Measurements from ENCODE around the gene ADGRG7.

The ADGRG7 gene

GRCh38 chr3:100702980-100703345 lies 93.6 kb downstream of the ADGRG7 start:
- no peak for DNase-seq

GRCh38 chr3:100703865-100704264 lies 94.5 kb downstream of the ADGRG7 start:
- no peak for DNase-seq

DNA sequence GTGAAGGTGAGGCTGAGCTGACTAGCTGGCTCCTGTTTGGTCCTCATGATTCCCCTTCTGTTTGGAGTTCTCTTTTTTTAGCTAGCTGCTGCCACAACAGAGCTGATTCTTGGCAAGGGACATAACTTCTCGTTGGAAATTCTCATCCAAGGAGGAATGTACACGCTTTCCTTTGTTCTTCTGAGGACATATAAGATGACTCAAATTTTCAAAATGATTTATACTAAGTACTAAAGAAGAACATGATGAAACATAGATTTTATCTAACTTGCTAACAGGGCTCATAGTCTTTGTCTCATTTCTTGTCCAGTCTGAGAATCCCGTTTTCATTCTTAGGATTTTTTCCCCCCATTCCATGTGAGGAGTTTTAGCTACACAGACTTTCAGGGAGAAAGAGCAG lies 97.0 kb downstream of the ADGRG7 start:
- DNase-seq: no peak

- DNase-seq: no peak
Measured at GRCh38 chr3:100708644-100708988, 99.2 kb downstream of the ADGRG7 start.

DNA sequence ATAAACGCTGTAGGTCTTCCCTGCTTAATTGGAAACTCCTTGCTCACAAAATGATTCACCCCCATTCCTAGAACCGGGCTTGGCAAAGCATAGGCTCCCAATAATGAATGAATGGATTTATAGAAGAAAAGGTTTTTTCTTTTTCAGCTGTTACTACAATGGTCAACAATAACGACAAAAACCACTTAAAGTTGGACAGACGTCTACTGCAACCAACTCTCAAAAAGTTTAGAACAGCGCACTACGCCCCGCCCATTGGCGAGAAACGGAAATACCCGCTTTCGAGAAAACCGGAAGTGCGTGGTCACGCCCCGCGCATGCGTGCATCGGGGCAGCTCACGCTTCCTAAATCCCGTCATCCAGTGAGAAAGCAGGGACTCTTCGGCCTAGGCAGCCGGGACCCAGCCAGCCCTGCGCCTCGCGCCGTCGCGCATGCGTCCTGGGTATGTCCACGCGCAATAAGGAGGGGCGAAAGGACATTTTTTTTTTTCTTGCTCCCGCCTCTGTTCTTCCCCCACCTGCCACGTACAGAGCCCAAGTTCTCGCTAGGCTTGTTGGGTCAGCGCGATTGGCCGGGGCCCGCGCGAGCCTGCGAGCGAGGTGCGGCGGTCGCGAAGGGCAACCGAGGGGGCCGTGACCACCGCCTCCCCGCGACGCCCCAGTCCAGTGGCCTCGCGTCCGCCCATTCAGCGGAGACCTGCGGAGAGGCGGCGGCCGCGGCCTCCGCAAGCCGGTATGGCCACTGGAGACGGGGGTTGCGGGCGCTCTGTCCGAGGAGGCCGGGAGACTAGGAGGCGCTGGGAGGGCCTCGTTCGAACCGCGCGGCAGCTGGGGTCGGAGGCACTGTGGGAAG lies 99.8 kb downstream of the ADGRG7 start, which contains the start of gene TFG:
Gene TFG, plus strand, starts transcription at position 506 of the 853 bp plus-strand sequence. CDS start 4,192 bp downstream, outside the sequence.
- peak; percentile 97 for DNase-seq

DNA sequence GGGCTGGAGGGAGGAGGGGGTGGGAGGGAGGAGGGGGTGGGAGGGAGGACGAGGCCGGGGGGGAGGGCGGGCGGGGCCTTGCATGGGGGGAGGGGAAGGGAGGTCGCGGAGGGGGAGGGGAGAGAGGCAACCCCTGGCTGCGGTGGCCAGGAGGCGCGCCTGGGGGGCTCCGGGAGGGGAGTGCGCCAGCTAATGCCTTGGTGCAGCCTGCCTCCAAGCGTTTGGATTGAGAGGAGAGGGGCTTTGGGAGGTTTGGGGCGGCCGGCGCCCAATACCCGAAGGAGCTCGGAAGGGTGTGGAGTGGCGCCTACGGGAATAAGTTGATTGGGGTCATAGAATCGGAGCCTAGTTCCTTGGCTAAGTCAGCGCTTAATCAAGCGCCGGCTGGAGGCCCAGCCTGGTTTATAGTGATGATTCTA lies 100.5 kb downstream of the ADGRG7 start:
- no peak for DNase-seq

DNA sequence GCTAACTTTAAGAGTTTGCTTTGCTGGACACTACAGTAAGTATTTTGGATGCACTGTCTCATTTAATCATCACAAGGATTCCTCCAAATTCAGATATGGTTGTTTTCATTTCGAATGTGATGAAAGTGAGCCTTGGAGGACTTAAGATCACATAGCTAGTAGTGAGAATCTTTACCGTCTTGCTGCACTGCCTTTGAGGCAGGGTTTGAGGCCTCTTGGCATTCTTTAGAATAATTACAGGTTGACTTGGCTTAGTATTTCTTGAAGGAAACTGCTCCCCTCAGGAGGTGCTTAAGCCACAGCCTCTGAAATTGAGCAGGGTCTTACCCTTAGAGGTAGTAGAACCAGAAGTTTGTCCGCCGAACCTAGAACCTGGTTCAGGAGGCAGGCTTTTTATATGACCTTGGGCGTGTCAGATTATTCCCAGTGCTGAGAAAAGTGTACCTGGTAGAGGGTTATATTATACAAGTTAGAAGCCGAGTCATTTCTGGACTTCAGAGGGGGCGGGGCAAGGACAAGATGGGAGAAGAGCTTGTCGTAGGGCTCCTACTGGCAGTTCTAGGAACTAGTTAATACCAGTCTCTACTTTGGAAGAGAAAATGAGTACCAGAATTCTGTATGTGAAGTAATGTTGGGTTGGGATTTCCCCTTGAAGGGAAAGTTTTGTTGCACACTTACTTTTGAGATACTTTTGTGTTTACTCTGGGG lies 101.0 kb downstream of the ADGRG7 start:
- no peak for DNase-seq

- no peak for DNase-seq
Measured at GRCh38 chr3:100715176-100715575, 105.8 kb downstream of the ADGRG7 start.

DNA sequence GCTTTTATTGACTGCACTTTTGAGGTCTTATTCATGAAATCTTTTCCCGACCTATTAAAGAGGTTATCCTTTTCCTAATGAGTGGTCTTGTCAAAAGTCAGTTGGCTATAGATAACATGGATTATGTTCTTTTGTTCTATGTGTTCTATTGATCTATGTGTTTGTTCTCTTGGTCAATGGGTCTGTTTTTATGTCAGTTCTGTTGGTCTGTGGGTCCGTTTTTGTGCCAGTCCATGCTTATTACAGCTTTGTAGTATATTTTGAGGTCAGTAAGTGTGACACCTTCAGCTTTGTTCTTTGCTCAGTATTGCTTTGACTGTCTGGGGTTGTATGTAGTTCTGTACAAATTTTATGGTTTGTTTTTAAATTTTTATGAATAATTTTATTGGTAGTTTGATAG lies 107.7 kb downstream of the ADGRG7 start:
- no peak for DNase-seq

GRCh38 chr3:100717637-100718487 lies 108.5 kb downstream of the ADGRG7 start:
- DNase-seq: no peak

DNA sequence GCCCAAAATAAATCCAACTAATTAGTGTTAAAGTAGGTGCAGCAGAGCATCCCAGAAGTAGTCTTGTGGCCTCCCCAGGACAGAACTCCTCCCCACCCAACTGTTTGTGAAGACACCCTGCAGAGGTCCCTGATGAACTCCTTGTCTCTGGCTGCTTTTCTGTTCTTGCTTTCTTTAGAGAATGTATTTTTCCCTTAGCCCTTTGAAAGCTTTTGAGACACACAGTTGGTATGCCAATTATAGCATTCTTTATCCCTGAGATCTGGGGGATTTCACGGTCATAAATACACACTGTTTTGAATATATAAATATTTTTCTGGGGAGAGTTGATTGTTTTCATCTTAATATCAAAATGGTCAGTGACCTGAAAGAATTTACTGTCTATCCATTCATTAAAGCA lies 109.7 kb downstream of the ADGRG7 start:
- no peak for DNase-seq

DNA sequence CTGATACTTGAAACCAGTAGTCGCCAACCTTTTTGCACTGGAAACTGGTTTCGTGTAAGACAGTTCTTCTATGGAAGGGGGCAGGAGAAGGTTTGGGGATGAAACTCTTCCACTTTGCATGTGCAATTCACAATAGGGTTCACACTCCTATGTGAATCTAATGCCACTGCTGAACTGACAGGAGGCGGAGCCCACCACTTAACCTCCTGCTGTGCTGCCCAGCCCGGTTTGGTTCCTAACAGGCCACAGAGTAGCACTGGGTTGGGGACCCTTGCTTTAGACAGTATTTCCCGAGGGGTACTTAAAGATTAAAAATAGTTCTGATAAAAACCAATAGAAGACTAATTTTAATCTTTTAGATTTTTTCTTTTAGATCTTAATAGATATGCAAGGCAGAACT lies 111.0 kb downstream of the ADGRG7 start:
- no peak for DNase-seq

GRCh38 chr3:100725935-100726513 lies 116.6 kb downstream of the ADGRG7 start:
- DNase-seq: no peak

DNA sequence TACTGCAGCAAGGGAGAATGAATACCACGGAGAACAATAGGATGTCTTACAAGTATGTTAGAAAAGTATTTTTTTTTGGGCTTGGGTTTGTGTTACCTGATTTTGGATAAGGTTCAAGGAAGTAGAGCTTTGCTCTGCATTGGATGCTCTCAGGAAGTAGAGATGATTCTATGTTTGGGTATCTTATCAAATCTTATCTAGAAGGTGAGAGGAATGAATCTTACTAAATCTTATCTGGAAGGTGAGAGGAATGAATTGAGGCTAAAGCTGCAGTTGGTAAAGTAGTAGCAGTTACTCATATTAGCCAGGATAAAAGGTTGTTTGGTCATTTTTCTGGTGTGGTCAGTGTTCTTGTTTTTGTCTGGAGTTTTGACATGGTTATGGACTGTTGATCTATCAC lies 117.3 kb downstream of the ADGRG7 start:
- no peak for DNase-seq

DNA sequence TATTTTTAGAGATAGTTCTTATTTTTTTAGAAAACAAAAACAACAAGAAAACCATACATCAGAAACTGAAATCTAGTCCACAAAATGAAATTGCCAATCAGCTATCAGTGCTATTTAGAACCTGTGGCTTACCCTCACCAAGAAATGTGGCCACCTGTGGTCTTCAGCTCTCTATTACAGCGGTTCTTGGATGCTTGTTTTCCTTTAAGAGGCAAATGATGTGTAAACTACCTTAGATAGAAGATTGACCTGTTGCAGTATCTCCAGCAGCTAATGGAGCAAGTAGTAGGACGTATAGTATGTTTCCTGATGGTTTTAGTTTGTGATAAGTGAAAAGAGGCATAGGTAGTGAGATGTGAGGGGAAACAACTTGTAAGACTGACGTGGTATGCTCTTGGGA lies 121.1 kb downstream of the ADGRG7 start:
- DNase-seq: no peak

- no peak for DNase-seq
Measured at GRCh38 chr3:100732435-100732834, 123.0 kb downstream of the ADGRG7 start.

DNA sequence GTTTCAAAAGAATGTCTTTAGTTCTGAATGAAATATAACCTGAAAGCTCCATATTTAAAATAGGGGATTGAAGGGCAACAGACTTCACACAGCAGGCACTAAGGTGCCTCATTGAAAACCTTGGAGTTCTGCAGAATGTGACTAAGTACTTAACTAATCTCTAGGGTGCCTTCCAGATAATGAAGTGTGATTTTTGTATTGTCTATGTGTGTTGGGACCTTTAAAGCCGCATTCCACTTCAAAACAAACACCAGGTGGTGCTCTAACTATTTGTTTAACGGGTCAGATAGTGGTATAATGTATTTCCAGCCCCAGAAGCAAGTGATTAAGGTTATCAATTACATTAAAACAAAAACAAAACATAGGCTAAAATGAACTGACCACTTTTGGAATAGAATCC lies 127.9 kb downstream of the ADGRG7 start:
- DNase-seq: no peak

GRCh38 chr3:100740207-100740606 lies 130.8 kb downstream of the ADGRG7 start:
- no peak for DNase-seq

- no peak for DNase-seq
Measured at GRCh38 chr3:100743535-100743934, 134.1 kb downstream of the ADGRG7 start.

- no peak for DNase-seq
Measured at GRCh38 chr3:100744671-100745070, 135.3 kb downstream of the ADGRG7 start.

All from NCI-H2029 (cell line).